Stimulated activated CD4-positive, alpha-beta T cell treated with anti-CD3 and anti-CD28 coated beads, Interleukin-2, amount 100 ng/mL, for 48 hours (primary cell): ENCODE measurements around the gene ABR.
"Not testable (repeated sequence)": the region's sequence is repeated elsewhere in the genome, so short reads cannot be mapped to it uniquely, and the experiment has no call there.

Source experiments
- DNase-seq, 2 donors: peaks; one replicate each; pipeline ENCODE4 v3.0.0-alpha.2; 2020

The ABR gene

GRCh38 chr17:1112875-1113274 lies 66.9 kb downstream of the ABR start:
- no peak for DNase-seq

- DNase-seq, result no peak
Observed at GRCh38 chr17:1111599-1112443, 68.0 kb downstream of the ABR start.

- DNase-seq, result no peak
Observed at GRCh38 chr17:1110862-1111598, 68.8 kb downstream of the ABR start.

- DNase-seq, result no peak
Observed at GRCh38 chr17:1110541-1110861, 69.3 kb downstream of the ABR start.

- peak in 1 of 2 donors; percentile 45 for DNase-seq
Observed at GRCh38 chr17:1109606-1110540, 69.9 kb downstream of the ABR start.

- DNase-seq, result peak; percentile 51 to 54
Observed at GRCh38 chr17:1108765-1109605, 70.8 kb downstream of the ABR start.

- DNase-seq, result no peak
Observed at GRCh38 chr17:1108478-1108764, 71.4 kb downstream of the ABR start.

- no peak for DNase-seq
Observed at GRCh38 chr17:1107777-1108477, 71.9 kb downstream of the ABR start.

GRCh38 chr17:1107083-1107776 lies 72.6 kb downstream of the ABR start:
- DNase-seq, result no peak

GRCh38 chr17:1104222-1104621 lies 75.6 kb downstream of the ABR start:
- no peak for DNase-seq

GRCh38 chr17:1100382-1100781 lies 79.4 kb downstream of the ABR start:
- DNase-seq, result no peak

- DNase-seq, result no peak
Observed at GRCh38 chr17:1099242-1099641, 80.5 kb downstream of the ABR start.

GRCh38 chr17:1097972-1098744 lies 81.6 kb downstream of the ABR start:
- not testable (repeated sequence) for DNase-seq

GRCh38 chr17:1096215-1096614 lies 83.6 kb downstream of the ABR start:
- no peak for DNase-seq

- DNase-seq, result no peak
Observed at GRCh38 chr17:1095853-1096173, 84.0 kb downstream of the ABR start.

GRCh38 chr17:1095090-1095852 lies 84.5 kb downstream of the ABR start:
- DNase-seq, result no peak

GRCh38 chr17:1094591-1094990 lies 85.2 kb downstream of the ABR start:
- no peak for DNase-seq

- DNase-seq, result no peak
Observed at GRCh38 chr17:1091900-1092299, 87.9 kb downstream of the ABR start.

GRCh38 chr17:1091190-1091534 lies 88.6 kb downstream of the ABR start:
- DNase-seq, result no peak
